PFSK-1 (cell line): Measurements from ENCODE around the gene SNRNP200.

ENCODE experiments used
- FOXP2 ChIP-seq: optimal IDR thresholded peaks from 2 replicates; pipeline ENCODE3; 2011; ENCODE audit warnings: borderline replicate concordance, control low read depth, inconsistent platforms; ENCODE audit not compliant: insufficient read depth; ENCODE audit errors: extremely low read length, extremely low read depth
- POLR2AphosphoS5 ChIP-seq: IDR thresholded peaks from 2 replicates; pipeline ENCODE4 v1.6.1; 2012; ENCODE audit warnings: low read depth, mild to moderate bottlenecking, control low read depth, low read length, moderate library complexity
- REST ChIP-seq, 2 experiments: IDR thresholded peaks; 2 replicates each; pipeline versions ENCODE4 v1.6.1 to v1.8.0; 2011 to 2012; ENCODE audit warnings: low read depth in 2 of 2, low read length in 2 of 2, control low read depth in 1 of 2, inconsistent platforms in 1 of 2, mild to moderate bottlenecking in 1 of 2, moderate library complexity in 1 of 2; ENCODE audit not compliant: insufficient read depth in 1 of 2
- SIN3A ChIP-seq: IDR thresholded peaks from 2 replicates; pipeline ENCODE4 v1.6.1; 2012; ENCODE audit warnings: mild to moderate bottlenecking, low read length, moderate library complexity, borderline replicate concordance; ENCODE audit not compliant: insufficient read depth
- TAF1 ChIP-seq: IDR thresholded peaks from 2 replicates; pipeline ENCODE4 v1.6.1; 2012; ENCODE audit warnings: low read length, control low read depth, borderline replicate concordance; ENCODE audit not compliant: insufficient read depth

SNRNP200 gene

GRCh38 chr2:96330407-96330806 is 25.1 kb upstream of the SNRNP200 start:
- TF ChIP-seq FOXP2 (no peak), TAF1 (no peak), SIN3A (no peak), REST (IDR thresholded peaks at IDR 0.05; ENCODE audit: insufficient read depth in 1 of 2, low read depth in 2 of 2, low read length in 2 of 2) (no peak), POLR2AphosphoS5 (no peak)

GRCh38 chr2:96329874-96330273 is 24.5 kb upstream of the SNRNP200 start:
- TF ChIP-seq SIN3A (no peak), POLR2AphosphoS5 (no peak), FOXP2 (no peak), REST (IDR thresholded peaks at IDR 0.05; ENCODE audit: insufficient read depth in 1 of 2, low read depth in 2 of 2, low read length in 2 of 2) (no peak), TAF1 (no peak)

- no peak for TF ChIP-seq SIN3A
- no peak for TF ChIP-seq REST (IDR thresholded peaks at IDR 0.05; ENCODE audit: insufficient read depth in 1 of 2, low read depth in 2 of 2, low read length in 2 of 2)
- TF ChIP-seq POLR2AphosphoS5, result no peak
- TF ChIP-seq FOXP2, result no peak
- no peak for TF ChIP-seq TAF1
These were observed 24.1 kb upstream of the SNRNP200 start for GRCh38 chr2:96329456-96329855.

DNA sequence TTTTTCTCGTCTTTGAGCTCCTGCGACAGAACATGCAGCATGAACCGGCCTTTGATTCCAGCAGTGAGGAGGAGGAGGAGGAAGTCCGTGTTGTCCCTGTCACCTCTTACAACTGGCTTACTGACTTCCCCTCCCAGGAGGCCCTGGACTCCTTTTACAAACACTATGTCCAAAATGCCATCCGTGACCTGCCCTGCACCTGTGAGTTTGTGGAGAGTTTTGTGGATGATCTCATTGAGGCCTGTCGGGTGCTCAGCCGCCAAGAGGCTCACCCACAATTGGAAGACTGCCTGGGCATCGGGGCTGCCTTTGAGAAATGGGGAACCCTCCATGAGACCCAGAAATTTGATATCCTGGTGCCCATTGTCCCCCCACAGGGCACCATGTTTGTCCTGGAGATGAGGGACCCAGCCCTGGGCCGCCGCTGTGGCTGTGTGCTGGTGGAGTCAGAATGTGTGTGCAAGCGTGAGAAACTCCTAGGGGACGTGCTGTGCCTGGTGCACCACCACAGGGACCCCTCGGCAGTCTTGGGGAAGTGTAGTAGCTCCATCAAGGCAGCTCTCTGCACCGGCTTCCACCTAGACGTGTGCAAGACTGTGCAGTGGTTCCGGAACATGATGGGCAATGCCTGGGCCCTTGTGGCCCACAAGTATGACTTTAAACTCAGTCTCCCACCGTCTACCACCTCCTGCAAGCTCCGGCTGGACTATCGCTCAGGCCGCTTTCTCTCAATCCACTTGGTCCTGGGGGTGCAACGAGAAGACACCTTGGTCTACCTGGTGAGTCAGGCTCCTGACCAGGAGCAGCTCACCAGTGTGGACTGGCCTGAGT is 21.9 kb upstream of the SNRNP200 start:
- TF ChIP-seq FOXP2 (no peak), TAF1 (no peak), REST (IDR thresholded peaks at IDR 0.05; ENCODE audit: insufficient read depth in 1 of 2, low read depth in 2 of 2, low read length in 2 of 2) (no peak), POLR2AphosphoS5 (no peak)

GRCh38 chr2:96326564-96326963 is 21.2 kb upstream of the SNRNP200 start:
- TF ChIP-seq SIN3A (no peak), FOXP2 (no peak), POLR2AphosphoS5 (no peak), TAF1 (no peak), REST (IDR thresholded peaks at IDR 0.05; ENCODE audit: insufficient read depth in 1 of 2, low read depth in 2 of 2, low read length in 2 of 2) (no peak)
